Measurements from ENCODE around the gene TCF20. TPM values are rescaled to one million over a fixed set of nuclear protein-coding genes. Genes with fewer than 3 reads are reported as not detected.

The TCF20 gene
- total RNA-seq, 2 experiments from 2014 or later, result 58.7 to 58.9 TPM

DNA sequence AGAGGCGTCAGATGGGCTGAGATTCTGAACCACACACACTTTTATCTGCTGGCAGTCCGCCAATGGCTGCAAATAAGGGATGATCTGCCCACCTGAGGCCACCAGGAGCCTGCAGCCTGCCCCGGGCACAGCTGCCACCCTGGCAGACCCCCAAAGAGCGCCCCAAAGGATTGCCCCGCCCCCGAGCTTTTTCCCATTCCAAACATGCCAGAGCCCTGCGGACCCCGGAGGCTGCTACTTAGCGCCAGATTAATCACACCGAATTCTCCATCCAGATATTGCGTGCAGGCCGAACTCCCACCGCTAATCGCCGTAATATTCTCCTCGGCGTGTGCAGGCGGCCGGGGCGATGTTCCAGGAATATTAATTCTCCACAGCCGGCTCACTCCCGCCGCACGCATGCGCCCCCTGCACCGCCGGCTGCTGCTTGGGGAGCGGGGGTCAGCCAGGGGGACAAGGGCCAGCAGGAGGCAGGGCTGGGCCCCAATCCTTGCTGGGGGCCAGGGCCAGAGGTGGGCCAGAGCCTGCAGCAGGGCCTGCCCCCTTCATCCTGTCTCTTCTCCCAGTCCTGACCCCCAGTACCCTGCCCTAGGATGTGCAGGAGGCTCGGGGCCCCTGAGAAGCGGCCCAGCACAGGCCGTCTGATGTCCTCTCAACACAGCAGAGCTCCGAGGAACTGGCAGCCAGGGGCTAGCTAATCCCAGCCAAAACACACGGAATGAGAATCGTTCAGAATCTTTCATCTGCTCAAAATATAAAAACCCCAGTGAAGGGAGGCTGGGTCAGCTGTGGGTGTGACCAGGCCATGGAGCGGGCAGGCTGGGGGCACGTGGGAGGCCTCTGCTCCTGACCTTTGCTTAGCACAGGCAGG lies 19.5 kb upstream of the TCF20 start:
- ChIA-PET CTCF (no interaction called here), POLR2A (interaction anchor here (1.4 kb wide), 1 partner anchor 10 kb away, joined by 3 read pairs; no protein-coding TSS in a partner anchor)
- intact Hi-C loops (cut with micrococcal nuclease), result no loop called here
- Mint-ChIP-seq H3K27ac (no peak overlapping the region), H3K27me3 (peaks cover 2% of the 10 kb centered on the region), H3K9me3 (no peaks in the 10 kb centered on the region), H3K4me3 (no peak overlapping the region), H3K36me3 (ENCODE audit: low read depth) (no peaks in the 10 kb centered on the region), H3K4me1 (ENCODE audit: low read depth) (peaks cover 25% of the 10 kb centered on the region)
- ATAC-seq, result no peak
- no peak for DNase-seq
- no peak for TF ChIP-seq CTCF (IDR thresholded peaks at IDR 0.05)

DNA sequence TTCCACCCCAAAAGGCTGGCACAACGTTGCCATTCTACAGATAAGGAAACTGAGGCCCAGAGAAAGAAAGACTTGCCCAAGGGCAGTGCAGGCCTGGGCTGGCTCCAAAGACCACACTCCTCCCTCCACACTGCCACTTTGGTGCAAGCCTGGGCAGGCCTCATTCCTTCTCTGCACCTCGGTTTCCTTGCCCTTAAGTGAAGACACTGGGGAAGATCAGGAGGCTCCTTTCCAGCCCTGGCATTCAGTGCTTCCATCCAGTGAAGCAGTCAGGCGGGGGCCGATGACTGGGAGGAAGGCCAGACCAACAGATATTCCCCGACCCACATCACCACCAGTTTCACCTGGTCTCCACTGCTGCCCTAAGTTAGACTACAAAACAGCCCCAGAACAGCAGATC lies 18.3 kb upstream of the TCF20 start:
- ChIA-PET CTCF (no interaction called here), POLR2A (no interaction called here)
- H3K4me3 Mint-ChIP-seq, result no peak overlapping the region
- ATAC-seq, result no peak
- no peaks in the 10 kb centered on the region for H3K36me3 Mint-ChIP-seq (ENCODE audit: low read depth)
- H3K27ac Mint-ChIP-seq, result no peak overlapping the region
- peaks cover 6% of the 10 kb centered on the region for H3K27me3 Mint-ChIP-seq
- no peak for TF ChIP-seq CTCF (IDR thresholded peaks at IDR 0.05)
- H3K4me1 Mint-ChIP-seq (ENCODE audit: low read depth), result peaks cover 18% of the 10 kb centered on the region
- H3K9me3 Mint-ChIP-seq, result no peaks in the 10 kb centered on the region
- no peak for DNase-seq
- intact Hi-C loops (cut with micrococcal nuclease), result no loop called here

DNA sequence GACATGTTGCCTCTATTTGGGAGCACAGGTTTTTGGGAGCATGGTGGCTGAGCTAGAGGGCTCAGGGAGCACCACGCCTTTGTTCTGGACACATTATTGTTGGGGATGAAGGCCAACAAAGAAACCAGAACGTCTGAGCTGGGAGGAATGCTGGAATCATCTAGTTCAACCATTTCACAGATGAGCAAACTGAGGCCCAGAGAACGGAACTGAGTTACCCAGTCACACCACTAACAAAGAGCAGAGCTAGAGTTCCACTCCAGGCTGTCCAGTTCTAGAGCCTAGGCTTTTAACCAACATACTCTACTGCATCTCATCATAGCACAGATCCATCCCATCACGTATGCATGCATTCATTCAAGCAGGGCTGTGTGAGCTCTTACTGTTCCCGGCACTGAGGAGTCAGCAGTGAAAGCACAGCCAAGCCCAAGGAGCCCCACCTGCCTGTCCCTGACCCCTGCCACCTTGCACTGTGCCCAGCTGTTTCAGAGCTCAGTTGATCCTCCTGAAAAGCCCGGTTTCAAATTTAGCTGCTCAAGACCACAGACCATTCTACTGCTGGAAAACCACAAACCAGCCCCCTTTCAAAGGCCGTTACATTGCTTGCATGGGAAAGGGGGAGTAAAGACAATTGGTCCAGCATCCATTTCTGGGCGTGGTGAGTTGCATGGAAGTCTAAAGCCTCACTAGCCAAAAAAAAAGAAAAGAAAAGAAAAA lies 16.9 kb upstream of the TCF20 start:
- no peak for TF ChIP-seq CTCF (IDR thresholded peaks at IDR 0.05)
- CTCF ChIA-PET, result no interaction called here
- no peak overlapping the region for H3K27ac Mint-ChIP-seq
- H3K9me3 Mint-ChIP-seq, result no peaks in the 10 kb centered on the region
- DNase-seq, result no peak
- POLR2A ChIA-PET, result interaction anchor here (0.7 kb wide), 1 partner anchor 61 kb away, joined by 4 read pairs; no protein-coding TSS in a partner anchor
- H3K27me3 Mint-ChIP-seq, result peaks cover 12% of the 10 kb centered on the region
- H3K4me1 Mint-ChIP-seq (ENCODE audit: low read depth), result peaks cover 18% of the 10 kb centered on the region
- H3K36me3 Mint-ChIP-seq (ENCODE audit: low read depth), result no peaks in the 10 kb centered on the region
- no peak for ATAC-seq
- intact Hi-C loops (cut with micrococcal nuclease), result no loop called here
- no peak overlapping the region for H3K4me3 Mint-ChIP-seq

- Mint-ChIP-seq H3K27me3 (peaks cover 16% of the 10 kb centered on the region), H3K4me1 (ENCODE audit: low read depth) (peaks cover 18% of the 10 kb centered on the region), H3K36me3 (ENCODE audit: low read depth) (no peaks in the 10 kb centered on the region), H3K4me3 (no peak overlapping the region), H3K9me3 (no peaks in the 10 kb centered on the region), H3K27ac (no peak overlapping the region)
- ChIA-PET POLR2A (no interaction called here), CTCF (interaction anchor here (1.7 kb wide), 1 partner anchor 159 kb away, joined by 3 read pairs; no protein-coding TSS in a partner anchor)
- no peak for TF ChIP-seq CTCF (IDR thresholded peaks at IDR 0.05)
- DNase-seq (no peak), ATAC-seq (peak; percentile 47)
- intact Hi-C loops (cut with micrococcal nuclease), result no loop called here
Measured at GRCh38 chr22:42286205-42286604, 15.8 kb upstream of the TCF20 start.

GRCh38 chr22:42285604-42286003 lies 15.2 kb upstream of the TCF20 start:
- H3K27ac Mint-ChIP-seq, result no peak overlapping the region
- no peaks in the 10 kb centered on the region for H3K36me3 Mint-ChIP-seq (ENCODE audit: low read depth)
- DNase-seq, result no peak
- no peaks in the 10 kb centered on the region for H3K9me3 Mint-ChIP-seq
- POLR2A ChIA-PET, result no interaction called here
- no peak overlapping the region for H3K4me3 Mint-ChIP-seq
- ATAC-seq, result no peak
- CTCF ChIA-PET, result interaction anchor here (1.0 to 1.7 kb wide), 2 partner anchors 158 to 159 kb away, joined by 3 read pairs; no protein-coding TSS in a partner anchor
- peaks cover 16% of the 10 kb centered on the region for H3K27me3 Mint-ChIP-seq
- no peak for TF ChIP-seq CTCF (IDR thresholded peaks at IDR 0.05)
- peaks cover 18% of the 10 kb centered on the region for H3K4me1 Mint-ChIP-seq (ENCODE audit: low read depth)
- intact Hi-C loops (cut with micrococcal nuclease), result no loop called here

Measured in activated CD8-positive, alpha-beta T cell treated with anti-CD3 and anti-CD28 coated beads for 36 hours (primary cell).